Upper lobe of left lung (tissue), 4 donors: ENCODE measurements around the gene RNASE9.

Experiments
- EP300 ChIP-seq, 4 donors: sonication (generic); formaldehyde crosslinking; IDR thresholded peaks; one replicate each; pipeline ENCODE4 v1.5.1; 2017; ENCODE audit warnings: antibody characterized with exemption in 4 of 4, control low read depth in 2 of 4
- POLR2AphosphoS5 ChIP-seq, 2 donors: sonication (generic); formaldehyde crosslinking; IDR thresholded peaks; one replicate each; pipeline ENCODE4 v1.5.1; 2017; ENCODE audit warnings: antibody characterized with exemption in 2 of 2
- TF ChIP-seq, protein P1 (sequence below), 6 experiments: fragments of 450-650 bp in 4 of 6; fragments of 200-600 bp in 2 of 6; sonication (generic) in 2 of 6; IDR thresholded peaks; one replicate each; pipeline ENCODE4 v1.5.1; 2016 to 2019; ENCODE audit warnings: antibody characterized with exemption in 6 of 6

DNA sequence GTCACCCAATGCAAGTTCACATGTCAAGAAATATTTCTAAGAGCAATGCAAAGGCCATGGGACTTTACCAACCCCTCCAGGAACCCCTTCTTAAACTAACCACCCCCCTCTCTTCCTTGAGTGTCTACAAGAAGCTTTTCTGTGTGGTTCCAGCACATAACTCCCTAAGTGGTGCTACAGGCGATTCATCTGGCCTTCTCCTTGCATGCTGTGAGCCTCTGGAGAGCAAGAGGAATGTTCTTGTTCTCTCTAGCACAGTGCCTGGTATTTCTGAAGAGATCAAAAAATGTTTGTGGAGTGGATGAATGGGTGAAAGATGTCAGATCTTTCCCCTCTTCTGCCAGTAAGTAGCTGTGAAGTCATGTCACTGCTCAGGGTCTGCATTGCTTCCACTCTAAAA lies 36.3 kb upstream of the RNASE9 start:
- TF ChIP-seq POLR2AphosphoS5 (IDR thresholded peaks at IDR 0.05) = no peak
- no peak for TF ChIP-seq EP300 (IDR thresholded peaks at IDR 0.05)
- TF ChIP-seq, protein P1, sequence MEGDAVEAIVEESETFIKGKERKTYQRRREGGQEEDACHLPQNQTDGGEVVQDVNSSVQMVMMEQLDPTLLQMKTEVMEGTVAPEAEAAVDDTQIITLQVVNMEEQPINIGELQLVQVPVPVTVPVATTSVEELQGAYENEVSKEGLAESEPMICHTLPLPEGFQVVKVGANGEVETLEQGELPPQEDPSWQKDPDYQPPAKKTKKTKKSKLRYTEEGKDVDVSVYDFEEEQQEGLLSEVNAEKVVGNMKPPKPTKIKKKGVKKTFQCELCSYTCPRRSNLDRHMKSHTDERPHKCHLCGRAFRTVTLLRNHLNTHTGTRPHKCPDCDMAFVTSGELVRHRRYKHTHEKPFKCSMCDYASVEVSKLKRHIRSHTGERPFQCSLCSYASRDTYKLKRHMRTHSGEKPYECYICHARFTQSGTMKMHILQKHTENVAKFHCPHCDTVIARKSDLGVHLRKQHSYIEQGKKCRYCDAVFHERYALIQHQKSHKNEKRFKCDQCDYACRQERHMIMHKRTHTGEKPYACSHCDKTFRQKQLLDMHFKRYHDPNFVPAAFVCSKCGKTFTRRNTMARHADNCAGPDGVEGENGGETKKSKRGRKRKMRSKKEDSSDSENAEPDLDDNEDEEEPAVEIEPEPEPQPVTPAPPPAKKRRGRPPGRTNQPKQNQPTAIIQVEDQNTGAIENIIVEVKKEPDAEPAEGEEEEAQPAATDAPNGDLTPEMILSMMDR (IDR thresholded peaks at IDR 0.05) = no peak
